ENCODE results near the gene EIF2S1.
"Not testable (repeated sequence)": the region's sequence is repeated elsewhere in the genome, so short reads cannot be mapped to it uniquely, and the experiment has no call there.

The EIF2S1 gene

DNA sequence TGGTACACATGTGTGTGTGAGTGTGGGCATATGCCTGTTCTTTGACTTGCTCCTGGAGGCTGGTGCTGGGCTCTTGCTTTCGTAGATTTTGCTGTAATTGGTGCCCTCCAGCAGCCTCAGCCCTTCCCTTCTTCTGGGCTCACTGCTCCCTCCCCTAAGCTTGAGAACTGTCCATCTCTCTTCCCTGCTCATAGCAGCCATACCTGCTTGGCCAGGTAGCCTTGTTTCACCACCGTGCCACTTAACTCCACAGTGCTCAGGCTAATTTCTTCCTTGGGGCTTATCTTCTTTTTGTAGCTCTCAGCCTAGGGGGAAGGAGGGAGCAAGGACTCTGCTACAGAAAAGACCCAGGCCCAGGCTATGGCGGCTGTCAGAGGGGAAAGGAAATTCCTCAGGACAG lies 32.0 kb downstream of the EIF2S1 start:
- H2AFZ ChIP-seq (ENCODE audit: low read length, unreplicated experiment): no peak overlapping the region
- no peaks in the 10 kb centered on the region for H3K27me3 ChIP-seq (ENCODE audit: insufficient read depth, low read length)
- H3K36me3 ChIP-seq (ENCODE audit: insufficient read depth, low read length): no peaks in the 10 kb centered on the region
- peaks cover 12% of the 10 kb centered on the region for H3K4me1 ChIP-seq (ENCODE audit: control insufficient read depth, insufficient read depth, low read length, unreplicated experiment)
- H3K27ac ChIP-seq (ENCODE audit: low read depth, low read length): no peak overlapping the region
- no peaks in the 10 kb centered on the region for H3K79me2 ChIP-seq (ENCODE audit: control insufficient read depth, insufficient read depth, low read length, unreplicated experiment)
- no peak overlapping the region for H3K4me3 ChIP-seq (ENCODE audit: low read depth, low read length)

DNA sequence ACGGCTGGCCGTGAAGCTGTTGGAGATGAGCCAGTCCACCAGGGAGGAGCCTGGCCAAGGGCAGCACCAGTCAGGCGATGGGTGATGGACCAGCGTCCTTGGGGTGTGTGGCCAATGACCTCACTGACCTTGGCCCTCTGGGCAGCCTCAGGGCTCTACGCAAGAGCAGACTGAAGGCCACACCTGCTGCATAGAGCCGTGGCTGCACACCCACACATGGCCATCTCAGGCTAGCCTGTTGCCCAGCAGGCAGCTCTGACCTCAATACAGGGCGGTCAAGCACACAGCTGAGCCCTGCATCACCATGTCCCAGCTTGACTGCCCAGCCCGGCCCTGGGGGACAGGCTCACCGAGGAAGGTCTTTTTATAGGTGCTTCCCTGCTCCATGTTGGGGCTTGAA lies 32.7 kb downstream of the EIF2S1 start:
- H3K27ac ChIP-seq (ENCODE audit: low read depth, low read length): no peak overlapping the region
- peaks cover 7% of the 10 kb centered on the region for H3K4me1 ChIP-seq (ENCODE audit: control insufficient read depth, insufficient read depth, low read length, unreplicated experiment)

DNA sequence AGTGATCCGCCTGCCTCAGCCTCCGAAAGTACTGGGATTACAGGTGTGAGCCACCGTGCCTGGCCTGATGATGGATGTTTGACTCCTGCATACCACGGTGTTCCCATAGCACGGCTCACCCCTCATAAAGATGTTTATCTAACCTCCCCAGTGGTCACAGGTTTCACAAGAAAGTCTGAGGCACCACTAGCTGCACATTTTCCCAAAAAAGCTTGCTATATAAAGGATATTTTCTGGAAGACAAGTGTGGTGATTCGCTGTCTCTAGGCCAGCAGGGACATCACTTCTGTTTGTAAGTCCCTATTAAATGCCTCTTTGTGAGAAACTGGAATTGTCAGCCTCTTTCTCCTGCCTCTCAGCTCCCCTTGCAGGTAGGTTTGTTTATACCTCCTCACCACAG lies 33.6 kb downstream of the EIF2S1 start:
- Histone ChIP-seq H3K36me3 (ENCODE audit: insufficient read depth, low read length) (no peaks in the 10 kb centered on the region), H3K4me1 (ENCODE audit: control insufficient read depth, insufficient read depth, low read length, unreplicated experiment) (peaks cover 7% of the 10 kb centered on the region), H3K79me2 (ENCODE audit: control insufficient read depth, insufficient read depth, low read length, unreplicated experiment) (no peaks in the 10 kb centered on the region), H3K4me3 (ENCODE audit: low read depth, low read length) (no peak overlapping the region), H3K27ac (ENCODE audit: low read depth, low read length) (no peak overlapping the region), H3K27me3 (ENCODE audit: insufficient read depth, low read length) (no peaks in the 10 kb centered on the region), H2AFZ (ENCODE audit: low read length, unreplicated experiment) (no peak overlapping the region)

More for the DNA sequence above, 32.7 kb downstream of the EIF2S1 start:
- Histone ChIP-seq H3K79me2 (ENCODE audit: control insufficient read depth, insufficient read depth, low read length, unreplicated experiment) (no peaks in the 10 kb centered on the region), H3K36me3 (ENCODE audit: insufficient read depth, low read length) (no peaks in the 10 kb centered on the region), H3K27me3 (ENCODE audit: insufficient read depth, low read length) (no peaks in the 10 kb centered on the region), H3K4me3 (ENCODE audit: low read depth, low read length) (no peak overlapping the region), H2AFZ (ENCODE audit: low read length, unreplicated experiment) (no peak overlapping the region)

DNA sequence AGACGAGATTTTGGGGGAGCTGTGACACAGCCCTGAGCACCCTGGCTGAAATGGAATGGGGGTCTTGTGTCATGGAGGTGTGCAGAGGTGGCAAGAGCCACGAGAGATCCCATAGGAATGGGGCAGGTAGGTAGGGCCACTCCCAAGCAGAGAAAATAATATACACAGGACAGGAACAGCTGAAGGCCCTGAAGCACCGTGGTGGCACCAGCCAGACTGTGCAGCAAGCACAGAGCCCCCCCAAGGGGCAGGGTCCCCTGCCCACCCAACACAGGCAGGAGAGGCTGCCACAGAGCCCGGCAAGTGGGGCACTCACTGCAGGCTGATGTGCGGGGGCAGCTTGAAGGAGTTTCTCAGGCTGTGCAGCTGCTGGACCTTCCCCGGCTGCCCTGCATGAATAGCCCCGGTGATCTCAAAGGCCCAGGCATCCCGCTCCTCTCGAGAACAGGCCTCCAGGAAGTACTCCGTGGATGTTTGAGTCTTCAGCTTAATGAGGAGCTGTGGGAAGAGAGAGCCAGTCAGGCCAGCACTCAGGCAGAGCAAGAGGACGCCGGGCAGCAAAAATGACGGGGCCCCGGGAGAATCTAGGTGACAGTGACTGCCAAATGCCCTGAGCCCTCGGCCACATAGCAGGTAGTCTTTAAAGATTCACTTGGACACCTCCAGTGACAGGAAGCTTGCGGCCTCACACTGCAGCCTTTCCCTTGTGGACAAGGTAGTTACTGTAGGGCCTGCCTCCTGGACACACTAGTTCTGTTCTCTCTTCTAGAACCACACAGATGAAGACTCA lies 35.2 kb downstream of the EIF2S1 start:
- H3K79me2 ChIP-seq (ENCODE audit: control insufficient read depth, insufficient read depth, low read length, unreplicated experiment): no peaks in the 10 kb centered on the region
- H3K4me1 ChIP-seq (ENCODE audit: control insufficient read depth, insufficient read depth, low read length, unreplicated experiment): peaks cover 7% of the 10 kb centered on the region
- no peak overlapping the region for H3K27ac ChIP-seq (ENCODE audit: low read depth, low read length)
- H3K27me3 ChIP-seq (ENCODE audit: insufficient read depth, low read length): no peaks in the 10 kb centered on the region
- no peaks in the 10 kb centered on the region for H3K36me3 ChIP-seq (ENCODE audit: insufficient read depth, low read length)
- H2AFZ ChIP-seq (ENCODE audit: low read length, unreplicated experiment): no peak overlapping the region
- no peak overlapping the region for H3K4me3 ChIP-seq (ENCODE audit: low read depth, low read length)

DNA sequence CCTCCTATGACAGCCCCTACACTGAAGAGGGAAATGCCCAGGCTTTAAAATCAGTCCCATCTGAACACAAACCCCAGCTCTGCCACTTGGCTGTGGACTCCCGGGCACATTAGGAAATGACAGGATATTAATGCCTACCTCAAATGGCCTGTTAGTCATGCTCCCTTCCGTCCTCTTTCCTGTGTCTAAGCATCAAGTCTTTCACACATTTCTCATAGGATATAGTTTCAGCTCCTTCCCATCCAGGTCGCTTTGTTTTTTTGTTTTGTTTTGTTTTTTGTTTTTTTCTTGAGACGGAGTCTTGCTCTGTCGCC lies 35.7 kb downstream of the EIF2S1 start:
- no peak overlapping the region for H2AFZ ChIP-seq (ENCODE audit: low read length, unreplicated experiment)
- no peaks in the 10 kb centered on the region for H3K79me2 ChIP-seq (ENCODE audit: control insufficient read depth, insufficient read depth, low read length, unreplicated experiment)
- no peaks in the 10 kb centered on the region for H3K27me3 ChIP-seq (ENCODE audit: insufficient read depth, low read length)
- no peaks in the 10 kb centered on the region for H3K36me3 ChIP-seq (ENCODE audit: insufficient read depth, low read length)
- no peak overlapping the region for H3K27ac ChIP-seq (ENCODE audit: low read depth, low read length)
- H3K4me1 ChIP-seq (ENCODE audit: control insufficient read depth, insufficient read depth, low read length, unreplicated experiment): peaks cover 7% of the 10 kb centered on the region
- no peak overlapping the region for H3K4me3 ChIP-seq (ENCODE audit: low read depth, low read length)

- H3K79me2 ChIP-seq (ENCODE audit: control insufficient read depth, insufficient read depth, low read length, unreplicated experiment): no peaks in the 10 kb centered on the region
- no peaks in the 10 kb centered on the region for H3K36me3 ChIP-seq (ENCODE audit: insufficient read depth, low read length)
- H2AFZ ChIP-seq (ENCODE audit: low read length, unreplicated experiment): no peak overlapping the region
- peaks cover 7% of the 10 kb centered on the region for H3K4me1 ChIP-seq (ENCODE audit: control insufficient read depth, insufficient read depth, low read length, unreplicated experiment)
- no peak overlapping the region for H3K27ac ChIP-seq (ENCODE audit: low read depth, low read length)
- H3K4me3 ChIP-seq (ENCODE audit: low read depth, low read length): no peak overlapping the region
- H3K27me3 ChIP-seq (ENCODE audit: insufficient read depth, low read length): no peaks in the 10 kb centered on the region
These were observed 36.3 kb downstream of the EIF2S1 start for GRCh38 chr14:67396381-67396970.

GRCh38 chr14:67397536-67397935 lies 37.4 kb downstream of the EIF2S1 start:
- H3K4me3 ChIP-seq (ENCODE audit: low read depth, low read length): no peak overlapping the region
- no peak overlapping the region for H3K27ac ChIP-seq (ENCODE audit: low read depth, low read length)
- H3K79me2 ChIP-seq (ENCODE audit: control insufficient read depth, insufficient read depth, low read length, unreplicated experiment): no peaks in the 10 kb centered on the region
- no peak overlapping the region for H2AFZ ChIP-seq (ENCODE audit: low read length, unreplicated experiment)
- peaks cover 7% of the 10 kb centered on the region for H3K4me1 ChIP-seq (ENCODE audit: control insufficient read depth, insufficient read depth, low read length, unreplicated experiment)
- no peaks in the 10 kb centered on the region for H3K27me3 ChIP-seq (ENCODE audit: insufficient read depth, low read length)
- no peaks in the 10 kb centered on the region for H3K36me3 ChIP-seq (ENCODE audit: insufficient read depth, low read length)

GRCh38 chr14:67400434-67400833 lies 40.3 kb downstream of the EIF2S1 start:
- H3K4me3 ChIP-seq (ENCODE audit: low read depth, low read length): no peak overlapping the region
- H3K4me1 ChIP-seq (ENCODE audit: control insufficient read depth, insufficient read depth, low read length, unreplicated experiment): peaks cover 7% of the 10 kb centered on the region
- no peak overlapping the region for H3K27ac ChIP-seq (ENCODE audit: low read depth, low read length)
- no peaks in the 10 kb centered on the region for H3K36me3 ChIP-seq (ENCODE audit: insufficient read depth, low read length)
- H2AFZ ChIP-seq (ENCODE audit: low read length, unreplicated experiment): no peak overlapping the region
- H3K27me3 ChIP-seq (ENCODE audit: insufficient read depth, low read length): no peaks in the 10 kb centered on the region
- no peaks in the 10 kb centered on the region for H3K79me2 ChIP-seq (ENCODE audit: control insufficient read depth, insufficient read depth, low read length, unreplicated experiment)

GRCh38 chr14:67405771-67406170 lies 45.6 kb downstream of the EIF2S1 start:
- Histone ChIP-seq H3K27ac (ENCODE audit: low read depth, low read length) (no peak overlapping the region), H3K79me2 (ENCODE audit: control insufficient read depth, insufficient read depth, low read length, unreplicated experiment) (no peaks in the 10 kb centered on the region), H3K4me1 (ENCODE audit: control insufficient read depth, insufficient read depth, low read length, unreplicated experiment) (no peaks in the 10 kb centered on the region), H3K36me3 (ENCODE audit: insufficient read depth, low read length) (no peaks in the 10 kb centered on the region), H2AFZ (ENCODE audit: low read length, unreplicated experiment) (no peak overlapping the region), H3K27me3 (ENCODE audit: insufficient read depth, low read length) (no peaks in the 10 kb centered on the region), H3K4me3 (ENCODE audit: low read depth, low read length) (no peak overlapping the region)

DNA sequence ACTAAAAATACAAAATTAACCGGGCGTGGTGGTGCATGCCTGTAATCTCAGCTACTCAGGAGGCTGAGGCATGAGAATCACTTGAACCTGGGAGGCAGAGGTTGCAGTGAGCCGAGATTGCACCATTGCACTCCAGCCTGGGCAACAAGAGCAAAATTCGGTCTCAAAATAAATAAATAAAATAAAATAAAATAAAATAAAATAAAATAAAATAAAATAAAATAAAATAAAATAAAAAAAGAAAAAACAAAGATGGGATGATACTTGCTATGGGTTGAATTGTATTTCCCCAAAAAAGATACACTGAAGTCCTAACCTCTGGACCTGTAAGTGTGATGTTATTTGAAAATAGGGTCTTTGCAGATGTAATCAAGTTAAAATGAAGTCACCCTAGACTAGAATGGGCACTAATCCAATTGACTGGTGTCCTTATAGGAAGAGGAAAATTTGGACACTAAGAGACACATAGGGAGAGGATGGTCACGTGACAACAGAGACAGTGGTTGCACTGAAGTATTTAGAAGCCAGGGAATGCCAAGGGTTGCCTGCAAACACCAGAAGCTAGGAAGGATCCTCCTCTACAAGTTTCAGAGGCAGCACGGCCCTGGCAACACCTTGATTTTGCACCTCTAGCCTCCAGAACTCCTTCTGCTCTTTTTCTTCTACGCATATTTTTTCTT lies 48.1 kb downstream of the EIF2S1 start:
- H2AFZ ChIP-seq (ENCODE audit: low read length, unreplicated experiment); H3K27ac ChIP-seq (ENCODE audit: low read depth, low read length); H3K4me1 ChIP-seq (ENCODE audit: control insufficient read depth, insufficient read depth, low read length, unreplicated experiment); H3K79me2 ChIP-seq (ENCODE audit: control insufficient read depth, insufficient read depth, low read length, unreplicated experiment); H3K27me3 ChIP-seq (ENCODE audit: insufficient read depth, low read length); H3K36me3 ChIP-seq (ENCODE audit: insufficient read depth, low read length); H3K4me3 ChIP-seq (ENCODE audit: low read depth, low read length): not testable (repeated sequence)

GRCh38 chr14:67409461-67409860 lies 49.3 kb downstream of the EIF2S1 start:
- Histone ChIP-seq H3K4me1 (ENCODE audit: control insufficient read depth, insufficient read depth, low read length, unreplicated experiment) (peaks cover 18% of the 10 kb centered on the region), H3K27ac (ENCODE audit: low read depth, low read length) (no peak overlapping the region), H3K36me3 (ENCODE audit: insufficient read depth, low read length) (no peaks in the 10 kb centered on the region), H2AFZ (ENCODE audit: low read length, unreplicated experiment) (no peak overlapping the region), H3K79me2 (ENCODE audit: control insufficient read depth, insufficient read depth, low read length, unreplicated experiment) (peaks cover 10% of the 10 kb centered on the region), H3K27me3 (ENCODE audit: insufficient read depth, low read length) (no peaks in the 10 kb centered on the region), H3K4me3 (ENCODE audit: low read depth, low read length) (no peak overlapping the region)
